ENCODE results near the gene ARID5B. TPM values are rescaled to one million over a fixed set of nuclear protein-coding genes. Genes with fewer than 3 reads are reported as not detected.

The ARID5B gene
- total RNA-seq, 3 donors from 2014 or later, result 21.9 to 34.1 (median 22.4) TPM

GRCh38 chr10:61903928-61904344 is 2.4 kb downstream of the ARID5B start:
- ATAC-seq (no peak), DNase-seq (no peak)
- no peak for TF ChIP-seq CTCF (IDR thresholded peaks at IDR 0.05)
- intact Hi-C loops (cut with DNase I, micrococcal nuclease), result loop anchor here in 1 of 2 donors (5.0 kb wide), 1 partner anchor 133 kb away; no protein-coding TSS in a partner anchor
- Histone ChIP-seq H3K36me3 (ENCODE audit: low read depth) (no peaks in the 10 kb centered on the region), H3K4me3 (peak overlapping the region; percentile 67), H3K4me1 (ENCODE audit: low read depth) (peaks cover 27% of the 10 kb centered on the region), H3K9me3 (no peaks in the 10 kb centered on the region)

- no peaks in the 10 kb centered on the region for H3K36me3 ChIP-seq (ENCODE audit: low read depth)
- intact Hi-C loops (cut with DNase I, micrococcal nuclease), result loop anchor here in 1 of 2 donors (5.0 kb wide), 1 partner anchor 132 kb away; no protein-coding TSS in a partner anchor
- no peak for TF ChIP-seq CTCF (IDR thresholded peaks at IDR 0.05)
- DNase-seq (peak in 1 of 3 donors; percentile 40), ATAC-seq (peak; percentile 8)
- H3K4me1 ChIP-seq (ENCODE audit: low read depth), result peaks cover 20% of the 10 kb centered on the region
- no peak overlapping the region for H3K4me3 ChIP-seq
- no peaks in the 10 kb centered on the region for H3K9me3 ChIP-seq
Measured at GRCh38 chr10:61904733-61905725, 3.5 kb downstream of the ARID5B start.

- no peak for ATAC-seq
- intact Hi-C loops (cut with DNase I, micrococcal nuclease), result no loop called here
- Histone ChIP-seq H3K9me3 (no peaks in the 10 kb centered on the region), H3K36me3 (ENCODE audit: low read depth) (no peaks in the 10 kb centered on the region), H3K4me3 (no peak overlapping the region), H3K4me1 (ENCODE audit: low read depth) (peaks cover 20% of the 10 kb centered on the region)
- no peak for DNase-seq
- TF ChIP-seq CTCF (IDR thresholded peaks at IDR 0.05), result no peak
Measured at GRCh38 chr10:61905837-61906561, 4.5 kb downstream of the ARID5B start.

GRCh38 chr10:61906562-61906901 is 5.0 kb downstream of the ARID5B start:
- DNase-seq, result no peak
- H3K4me1 ChIP-seq (ENCODE audit: low read depth), result peaks cover 20% of the 10 kb centered on the region
- no peak for ATAC-seq
- no peaks in the 10 kb centered on the region for H3K9me3 ChIP-seq
- H3K36me3 ChIP-seq (ENCODE audit: low read depth), result no peaks in the 10 kb centered on the region
- TF ChIP-seq CTCF (IDR thresholded peaks at IDR 0.05), result no peak
- no peak overlapping the region for H3K4me3 ChIP-seq
- intact Hi-C loops (cut with DNase I, micrococcal nuclease), result no loop called here

GRCh38 chr10:61907011-61907410 is 5.5 kb downstream of the ARID5B start:
- Histone ChIP-seq H3K36me3 (ENCODE audit: low read depth) (no peaks in the 10 kb centered on the region), H3K4me3 (no peak overlapping the region), H3K4me1 (ENCODE audit: low read depth) (peaks cover 20% of the 10 kb centered on the region), H3K9me3 (no peaks in the 10 kb centered on the region)
- intact Hi-C loops (cut with DNase I, micrococcal nuclease), result no loop called here
- DNase-seq, result no peak
- ATAC-seq, result no peak
- no peak for TF ChIP-seq CTCF (IDR thresholded peaks at IDR 0.05)

Measured in mucosa of descending colon (tissue), 3 donors.